Effector CD8-positive, alpha-beta T cell (primary cell): ENCODE data around the gene CBX7.

ENCODE experiments used
- DNase-seq: peaks from one replicate; lab custom pipeline; 2025; lab: John Stamatoyannopoulos, UW

The CBX7 gene

DNA sequence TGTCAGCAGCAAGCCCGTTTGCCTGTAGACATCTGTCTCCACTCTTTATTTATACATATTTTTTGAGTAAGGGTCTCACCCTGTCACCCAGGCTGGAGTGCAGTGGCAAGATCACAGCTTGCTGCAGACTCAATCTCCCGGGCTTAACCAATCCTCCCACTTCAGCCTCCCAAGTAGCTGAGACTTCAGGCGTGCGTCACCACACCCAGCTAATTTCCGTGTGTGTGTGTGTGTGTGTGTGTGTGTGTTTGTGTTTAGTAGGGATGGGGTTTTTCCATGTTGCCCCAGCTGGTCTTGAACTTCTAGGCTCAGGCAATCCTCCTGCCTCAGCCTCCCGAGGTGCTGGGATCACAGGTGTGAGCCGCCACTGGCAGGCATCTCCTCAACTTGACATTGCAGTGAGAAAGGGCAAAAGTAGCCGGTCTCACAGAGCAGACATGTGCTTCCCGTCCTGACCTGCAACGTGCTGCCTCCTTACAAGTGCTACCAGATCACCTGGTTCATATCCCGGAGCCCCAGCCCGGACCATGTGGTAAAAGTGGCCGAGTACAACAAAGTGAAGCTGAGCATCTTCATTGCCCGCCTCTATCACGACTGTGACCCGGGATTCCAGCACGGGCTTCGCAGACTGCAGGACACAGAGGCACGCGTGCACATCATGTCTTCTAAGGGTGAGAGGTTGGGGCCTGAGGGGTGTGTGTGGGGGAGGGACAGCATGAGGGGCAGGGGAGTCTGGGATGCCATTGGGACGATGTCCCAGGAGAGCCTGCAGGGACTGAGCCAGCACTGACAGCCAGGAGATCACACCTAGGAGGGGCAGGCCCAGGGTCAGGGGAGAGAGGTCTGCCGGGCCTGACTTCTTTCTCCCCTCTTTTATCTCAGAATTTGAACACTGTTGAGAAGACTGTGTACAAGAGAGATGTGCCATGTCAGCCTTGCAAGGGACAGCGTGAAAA lies 61.1 kb downstream of the CBX7 start:
- DNase-seq: no peak

DNA sequence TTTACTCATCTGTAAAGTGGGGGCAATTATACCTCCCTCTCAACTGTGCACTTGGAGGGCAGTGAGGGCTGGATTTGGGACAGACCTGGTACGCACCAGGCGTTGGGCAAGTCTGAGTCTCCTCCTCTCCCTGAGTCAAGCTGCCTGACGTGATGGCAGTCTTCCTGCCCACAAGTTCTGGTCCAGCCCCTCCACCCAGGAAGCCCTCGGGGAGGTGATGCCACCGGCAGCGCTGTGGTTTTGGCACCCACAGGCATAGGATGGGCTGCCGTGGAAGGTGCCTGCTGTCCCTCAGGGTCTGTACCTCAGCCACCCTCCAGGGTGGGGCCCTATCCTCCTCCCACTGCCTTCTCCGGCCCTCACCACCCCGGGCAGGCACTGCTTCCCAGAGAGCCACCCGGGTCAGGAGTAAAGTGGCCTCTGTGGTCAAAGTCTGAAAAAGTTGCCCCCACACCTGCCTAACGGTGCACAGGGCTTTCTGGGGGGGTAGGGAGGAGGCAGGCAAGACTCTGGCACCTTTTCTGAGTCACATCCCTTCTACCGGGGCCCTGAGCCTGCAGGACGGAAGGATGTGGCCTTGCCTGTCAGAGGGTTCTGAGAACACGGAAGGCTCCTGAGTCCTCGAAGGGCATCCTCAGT lies 61.9 kb downstream of the CBX7 start:
- DNase-seq: peak; percentile 50

DNA sequence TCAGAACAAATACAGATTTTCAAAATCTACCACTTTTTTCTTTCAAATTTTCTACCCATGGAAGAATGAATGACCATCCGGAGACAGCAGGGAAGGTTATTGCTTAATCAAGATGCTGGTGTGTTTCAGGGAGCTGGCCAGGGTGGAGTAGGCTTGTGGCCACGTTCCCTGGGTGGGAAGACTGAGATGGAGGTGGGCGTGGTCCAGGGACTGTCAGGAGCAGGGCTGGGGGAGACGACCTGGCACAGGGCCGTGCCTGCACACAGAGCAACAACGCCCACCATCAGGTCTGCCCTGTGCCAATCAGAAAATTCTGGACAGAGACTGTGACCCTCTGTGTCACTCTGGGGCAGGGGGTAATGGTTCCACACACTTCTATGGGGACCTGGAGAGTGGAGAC lies 62.6 kb downstream of the CBX7 start:
- DNase-seq: no peak

DNA sequence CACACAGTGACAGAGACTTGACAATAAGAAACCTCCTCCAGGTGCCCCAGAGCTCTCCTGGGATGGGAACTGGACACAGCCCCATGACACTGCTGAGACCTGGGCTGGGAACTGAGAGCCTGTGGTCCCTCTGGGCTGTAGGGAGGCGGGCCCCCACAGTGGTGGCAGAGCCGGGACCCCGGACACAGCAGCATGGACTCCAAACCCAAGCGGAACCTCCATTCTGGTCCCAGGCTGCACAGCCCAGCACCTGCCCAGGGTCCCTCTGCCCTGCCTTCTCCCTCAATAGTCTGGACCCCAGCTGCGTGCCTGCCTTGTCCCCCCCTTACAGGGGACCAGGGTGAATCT lies 63.8 kb downstream of the CBX7 start:
- no peak for DNase-seq

DNA sequence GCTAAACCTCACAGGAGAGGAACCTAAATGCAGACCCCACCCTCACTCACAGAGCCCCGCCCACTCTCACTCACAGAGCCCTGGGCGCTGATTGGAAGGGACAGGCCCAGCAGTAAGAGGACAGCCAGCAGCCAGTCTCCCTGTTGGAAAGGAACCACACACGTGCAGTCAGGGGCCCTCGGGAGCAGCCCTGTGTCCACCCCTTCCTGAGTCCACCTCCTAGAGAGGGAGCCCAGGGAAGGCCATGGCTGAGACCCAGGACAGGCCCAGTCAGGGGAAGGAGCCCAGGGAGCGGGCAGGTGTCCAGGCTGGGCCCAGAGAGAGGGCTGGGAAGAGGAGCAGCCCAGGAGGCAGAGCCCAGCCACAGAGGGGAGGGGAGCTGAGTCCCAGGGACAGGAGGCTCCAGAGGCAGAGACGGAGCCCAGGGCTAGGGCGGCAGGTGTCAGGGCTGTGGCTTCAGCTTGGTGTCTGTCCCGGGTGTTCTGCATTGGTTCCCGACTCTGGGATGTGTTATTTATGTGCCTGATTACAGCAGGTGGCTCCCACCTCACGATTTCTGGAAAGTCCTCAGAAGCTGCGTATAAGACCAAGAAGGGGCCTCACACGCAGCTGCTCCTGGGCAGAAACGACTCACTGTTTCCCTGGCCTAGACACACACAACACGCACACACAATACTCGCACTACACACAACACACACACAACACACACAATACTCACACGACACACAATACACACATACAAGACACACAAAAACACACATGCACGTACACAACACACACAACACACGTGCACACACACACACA lies 64.4 kb downstream of the CBX7 start:
- DNase-seq: no peak

DNA sequence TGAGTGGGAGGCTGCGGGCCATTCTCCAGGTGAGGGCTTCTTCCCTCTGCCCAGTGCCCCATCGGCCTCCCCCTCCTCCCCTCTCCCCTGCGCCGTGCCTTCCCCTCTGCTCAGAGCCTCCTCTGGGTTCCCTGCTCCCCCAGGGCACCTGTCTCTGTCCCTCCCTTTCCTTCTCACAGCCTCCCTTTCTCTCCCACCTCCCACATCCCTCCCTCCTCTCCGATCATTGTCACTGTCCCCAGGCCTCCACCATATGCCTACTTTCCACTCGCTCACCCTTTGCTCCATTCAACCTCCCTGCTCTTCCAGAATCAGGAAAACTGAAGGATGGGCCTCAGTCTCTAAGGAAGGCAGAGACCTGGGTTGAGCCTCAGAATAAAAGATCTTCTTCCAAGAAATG lies 65.4 kb downstream of the CBX7 start:
- DNase-seq: no peak

DNA sequence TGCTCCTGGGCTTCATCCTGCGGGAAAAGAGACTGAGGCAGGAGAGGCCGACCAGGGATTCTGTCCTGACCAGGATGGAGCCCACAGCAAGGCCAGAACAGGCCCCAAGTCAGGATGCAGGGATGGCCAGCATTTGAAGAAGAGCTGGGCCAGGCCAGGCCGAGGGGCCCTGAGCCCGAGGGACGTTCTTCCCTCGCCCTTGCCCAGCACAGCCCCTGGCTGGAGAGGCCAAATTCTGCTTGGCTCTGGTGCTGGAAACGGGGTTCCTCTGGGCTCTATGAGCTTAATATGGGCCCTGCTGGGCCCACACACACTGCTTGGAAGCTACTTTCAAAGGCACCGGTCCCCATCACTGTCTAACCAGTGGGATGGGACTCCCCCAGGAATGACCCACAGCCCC lies 67.8 kb downstream of the CBX7 start:
- DNase-seq: no peak

DNA sequence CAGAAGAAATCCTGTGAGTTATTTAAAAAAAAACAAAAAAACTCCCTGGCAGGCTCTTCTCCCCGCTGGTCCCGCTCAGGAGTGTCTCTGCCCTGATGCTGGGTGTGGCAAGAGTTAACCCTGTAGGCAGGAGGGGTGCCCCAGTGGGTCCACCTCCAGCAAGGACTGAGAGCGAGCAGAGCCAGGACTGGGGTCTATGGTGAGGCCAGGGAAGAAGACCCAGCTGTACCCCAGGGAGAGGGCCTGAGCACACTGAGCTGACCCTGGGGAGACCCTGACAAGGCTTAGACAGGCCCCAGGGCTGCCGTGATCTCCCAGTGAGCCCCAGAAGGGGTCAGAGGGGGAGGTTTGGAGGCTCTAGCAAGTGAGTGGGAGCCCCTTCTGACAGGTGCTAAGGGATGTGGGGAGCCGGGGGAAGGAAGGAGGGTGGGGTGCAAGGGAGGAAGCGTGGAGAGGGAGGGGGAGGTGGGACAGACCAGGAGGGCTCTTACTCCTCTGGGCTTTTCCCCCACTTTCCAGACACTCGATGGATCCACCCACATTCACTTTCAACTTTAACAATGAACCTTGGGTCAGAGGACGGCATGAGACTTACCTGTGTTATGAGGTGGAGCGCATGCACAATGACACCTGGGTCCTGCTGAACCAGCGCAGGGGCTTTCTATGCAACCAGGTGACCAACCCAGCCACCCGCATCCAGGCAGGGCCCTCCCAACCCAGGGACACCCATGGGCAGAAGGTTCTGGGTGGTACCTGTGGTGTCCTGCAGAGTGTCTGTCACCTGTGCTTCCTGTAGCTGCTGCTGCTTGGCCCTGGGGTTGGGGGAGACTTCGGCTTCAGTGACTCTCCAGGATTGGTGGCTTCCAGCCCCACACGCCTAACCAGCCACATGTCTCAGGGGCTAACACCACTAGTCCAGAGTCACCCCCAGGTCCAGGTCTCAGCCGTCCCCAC lies 69.0 kb downstream of the CBX7 start:
- no peak for DNase-seq

DNA sequence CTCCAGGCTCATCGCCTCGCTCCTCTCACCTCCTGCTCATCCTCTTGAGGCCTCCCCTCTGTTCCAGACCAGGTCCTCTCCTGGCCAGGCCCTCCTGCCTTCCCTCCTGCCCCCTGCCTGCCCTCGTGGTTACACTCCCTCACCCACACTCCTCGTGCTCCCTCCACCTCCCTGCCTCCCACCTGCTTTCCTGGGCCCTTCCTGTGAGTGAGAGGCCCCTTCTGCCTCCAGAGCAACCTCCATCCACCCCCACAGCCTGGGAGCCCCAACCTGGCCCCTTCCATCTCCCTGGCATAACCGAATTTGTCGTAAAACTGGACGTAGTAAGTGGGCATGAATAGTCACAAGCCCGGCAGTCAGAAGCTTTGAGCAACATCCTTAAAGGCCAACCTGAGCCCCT lies 70.9 kb downstream of the CBX7 start:
- no peak for DNase-seq

DNA sequence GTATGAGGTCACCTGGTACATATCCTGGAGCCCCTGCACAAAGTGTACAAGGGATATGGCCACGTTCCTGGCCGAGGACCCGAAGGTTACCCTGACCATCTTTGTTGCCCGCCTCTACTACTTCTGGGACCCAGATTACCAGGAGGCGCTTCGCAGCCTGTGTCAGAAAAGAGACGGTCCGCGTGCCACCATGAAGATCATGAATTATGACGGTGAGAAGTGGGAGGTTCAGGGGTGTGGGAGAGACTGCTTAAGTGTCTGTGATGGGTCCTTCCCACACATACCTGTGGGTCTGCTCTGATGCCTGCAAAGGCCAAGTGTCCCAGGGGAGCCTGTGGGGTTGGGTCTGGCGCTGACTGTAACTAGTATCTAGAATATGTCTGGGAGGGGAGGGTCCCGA lies 71.5 kb downstream of the CBX7 start:
- DNase-seq: no peak
